ENCODE data around the gene TIE1.

DNA sequence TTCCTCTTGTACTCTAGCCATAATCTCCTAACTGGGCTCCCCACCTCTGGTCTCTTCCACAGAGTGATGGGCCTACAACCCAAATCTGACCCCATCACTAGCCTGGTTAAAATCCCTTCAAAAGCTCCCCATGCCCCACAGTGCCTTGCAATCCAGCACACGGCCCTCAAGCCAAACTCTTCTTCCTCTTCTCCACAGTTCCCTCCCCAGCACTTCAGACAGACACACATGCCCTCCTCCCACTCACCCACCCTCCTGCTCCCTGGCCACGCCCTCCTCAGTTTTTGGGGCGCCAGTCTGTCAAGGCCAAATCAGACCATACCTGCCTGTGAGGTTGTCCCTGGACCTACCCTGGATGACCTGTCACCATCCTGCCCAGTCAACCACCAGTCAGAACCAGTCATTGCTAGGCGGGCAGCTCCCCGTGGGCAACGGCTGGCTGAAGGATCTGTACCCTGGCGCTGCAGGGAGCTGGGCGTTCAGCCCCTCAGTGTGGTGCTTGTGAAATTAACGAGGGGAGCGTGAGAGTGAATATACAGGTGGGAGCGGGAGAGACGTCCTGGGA lies 16.2 kb upstream of the TIE1 start:
- TF ChIP-seq, protein P1, sequence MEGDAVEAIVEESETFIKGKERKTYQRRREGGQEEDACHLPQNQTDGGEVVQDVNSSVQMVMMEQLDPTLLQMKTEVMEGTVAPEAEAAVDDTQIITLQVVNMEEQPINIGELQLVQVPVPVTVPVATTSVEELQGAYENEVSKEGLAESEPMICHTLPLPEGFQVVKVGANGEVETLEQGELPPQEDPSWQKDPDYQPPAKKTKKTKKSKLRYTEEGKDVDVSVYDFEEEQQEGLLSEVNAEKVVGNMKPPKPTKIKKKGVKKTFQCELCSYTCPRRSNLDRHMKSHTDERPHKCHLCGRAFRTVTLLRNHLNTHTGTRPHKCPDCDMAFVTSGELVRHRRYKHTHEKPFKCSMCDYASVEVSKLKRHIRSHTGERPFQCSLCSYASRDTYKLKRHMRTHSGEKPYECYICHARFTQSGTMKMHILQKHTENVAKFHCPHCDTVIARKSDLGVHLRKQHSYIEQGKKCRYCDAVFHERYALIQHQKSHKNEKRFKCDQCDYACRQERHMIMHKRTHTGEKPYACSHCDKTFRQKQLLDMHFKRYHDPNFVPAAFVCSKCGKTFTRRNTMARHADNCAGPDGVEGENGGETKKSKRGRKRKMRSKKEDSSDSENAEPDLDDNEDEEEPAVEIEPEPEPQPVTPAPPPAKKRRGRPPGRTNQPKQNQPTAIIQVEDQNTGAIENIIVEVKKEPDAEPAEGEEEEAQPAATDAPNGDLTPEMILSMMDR (IDR thresholded peaks at IDR 0.05) = no peak
- TF ChIP-seq POLR2A (IDR thresholded peaks at IDR 0.05) = no peak
- TF ChIP-seq POLR2AphosphoS5 (IDR thresholded peaks at IDR 0.05) = no peak
- TF ChIP-seq EP300 (IDR thresholded peaks at IDR 0.05) = no peak
